D721Med (cell line): ENCODE data around the gene INF2.

Source experiments
- DNase-seq: peaks from one replicate; pipeline ENCODE4 v3.0.0; 2011; ENCODE audit warnings: low spot score; ENCODE audit not compliant: insufficient read length
- FAIRE-seq: peaks from 2 replicates; lab custom pipeline; 2011; peaks lifted over from hg19 to GRCh38; lab: Jason Lieb, UNC
- TF ChIP-seq, protein P1 (sequence below): IDR thresholded peaks from 2 replicates; pipeline ENCODE4 v1.5.1; 2012; ENCODE audit warnings: mild to moderate bottlenecking, control low read depth; ENCODE audit not compliant: insufficient read depth; ENCODE audit errors: missing control alignments

Gene INF2

DNA sequence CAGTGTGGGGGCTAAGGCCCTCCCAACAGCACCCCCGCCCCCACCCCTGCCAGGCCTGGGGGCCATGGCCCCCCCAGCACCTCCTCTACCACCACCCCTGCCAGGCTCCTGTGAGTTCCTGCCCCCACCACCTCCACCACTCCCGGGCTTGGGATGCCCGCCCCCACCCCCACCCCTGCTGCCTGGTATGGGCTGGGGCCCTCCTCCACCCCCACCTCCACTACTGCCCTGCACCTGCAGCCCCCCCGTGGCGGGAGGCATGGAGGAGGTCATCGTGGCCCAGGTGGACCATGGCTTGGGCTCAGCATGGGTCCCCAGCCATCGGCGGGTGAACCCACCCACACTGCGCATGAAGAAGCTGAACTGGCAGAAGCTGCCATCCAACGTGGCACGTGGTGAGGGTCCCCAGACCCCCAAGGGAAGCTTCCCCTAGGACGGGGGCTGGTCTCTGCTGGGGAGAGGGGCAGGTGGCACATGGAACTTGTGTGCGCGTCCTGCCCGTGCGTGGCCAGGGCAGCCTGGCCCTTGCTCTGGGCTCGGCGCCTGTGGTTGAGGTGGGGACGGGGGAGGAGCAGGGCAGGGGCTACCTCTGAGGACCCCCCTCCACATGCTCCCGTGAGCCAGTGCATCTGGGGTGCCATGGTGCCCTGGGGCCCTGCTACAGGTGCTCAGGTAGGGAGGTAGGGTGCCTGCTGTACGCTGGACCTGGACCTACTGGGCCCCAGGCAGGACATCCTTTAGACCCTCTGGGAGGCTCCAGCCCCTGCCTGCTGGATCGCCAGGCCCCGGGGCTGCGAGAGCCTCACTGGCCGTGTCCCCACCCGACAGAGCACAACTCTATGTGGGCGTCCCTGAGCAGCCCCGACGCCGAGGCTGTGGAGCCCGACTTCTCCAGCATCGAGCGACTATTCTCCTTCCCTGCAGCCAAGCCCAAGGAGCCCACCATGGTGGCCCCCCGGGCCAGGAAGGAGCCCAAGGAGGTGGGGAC, 18.5 kb downstream of the INF2 start:
- no peak for DNase-seq
- no peak for FAIRE-seq
- TF ChIP-seq, protein P1, sequence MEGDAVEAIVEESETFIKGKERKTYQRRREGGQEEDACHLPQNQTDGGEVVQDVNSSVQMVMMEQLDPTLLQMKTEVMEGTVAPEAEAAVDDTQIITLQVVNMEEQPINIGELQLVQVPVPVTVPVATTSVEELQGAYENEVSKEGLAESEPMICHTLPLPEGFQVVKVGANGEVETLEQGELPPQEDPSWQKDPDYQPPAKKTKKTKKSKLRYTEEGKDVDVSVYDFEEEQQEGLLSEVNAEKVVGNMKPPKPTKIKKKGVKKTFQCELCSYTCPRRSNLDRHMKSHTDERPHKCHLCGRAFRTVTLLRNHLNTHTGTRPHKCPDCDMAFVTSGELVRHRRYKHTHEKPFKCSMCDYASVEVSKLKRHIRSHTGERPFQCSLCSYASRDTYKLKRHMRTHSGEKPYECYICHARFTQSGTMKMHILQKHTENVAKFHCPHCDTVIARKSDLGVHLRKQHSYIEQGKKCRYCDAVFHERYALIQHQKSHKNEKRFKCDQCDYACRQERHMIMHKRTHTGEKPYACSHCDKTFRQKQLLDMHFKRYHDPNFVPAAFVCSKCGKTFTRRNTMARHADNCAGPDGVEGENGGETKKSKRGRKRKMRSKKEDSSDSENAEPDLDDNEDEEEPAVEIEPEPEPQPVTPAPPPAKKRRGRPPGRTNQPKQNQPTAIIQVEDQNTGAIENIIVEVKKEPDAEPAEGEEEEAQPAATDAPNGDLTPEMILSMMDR: no peak

DNA sequence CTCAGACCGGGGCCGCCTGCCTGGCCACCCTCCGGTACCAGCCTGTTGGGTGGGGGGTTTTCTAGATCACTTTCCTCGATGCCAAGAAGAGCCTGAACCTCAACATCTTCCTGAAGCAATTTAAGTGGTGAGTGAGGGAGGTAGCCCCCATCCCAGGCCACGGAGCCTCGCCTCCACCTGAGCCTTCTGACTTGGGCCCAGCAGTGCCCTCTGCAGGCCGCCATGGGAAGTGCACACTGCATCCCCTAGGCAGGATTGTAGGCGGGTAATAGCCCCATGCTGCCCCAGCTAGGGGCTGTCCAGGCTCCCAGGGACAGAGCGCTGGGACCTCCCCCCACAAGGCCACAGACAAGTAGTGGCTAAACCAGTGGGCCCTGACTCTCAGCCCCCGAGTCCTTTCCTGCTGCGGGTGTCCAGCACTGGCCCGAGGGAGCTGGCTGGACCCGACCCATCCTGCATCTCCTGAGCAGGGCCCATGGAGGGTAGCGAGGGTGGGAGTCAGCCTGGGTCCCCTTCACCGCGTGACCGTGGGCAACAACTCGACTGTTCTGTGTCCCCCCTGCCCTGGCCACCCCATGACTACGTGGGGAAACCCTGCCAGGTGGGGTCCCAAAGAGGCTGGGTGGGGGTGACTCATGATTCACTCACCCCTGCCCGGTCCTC, 19.3 kb downstream of the INF2 start:
- DNase-seq: peak; percentile 99
- no peak for FAIRE-seq
- TF ChIP-seq, protein P1: peak; percentile 76

DNA sequence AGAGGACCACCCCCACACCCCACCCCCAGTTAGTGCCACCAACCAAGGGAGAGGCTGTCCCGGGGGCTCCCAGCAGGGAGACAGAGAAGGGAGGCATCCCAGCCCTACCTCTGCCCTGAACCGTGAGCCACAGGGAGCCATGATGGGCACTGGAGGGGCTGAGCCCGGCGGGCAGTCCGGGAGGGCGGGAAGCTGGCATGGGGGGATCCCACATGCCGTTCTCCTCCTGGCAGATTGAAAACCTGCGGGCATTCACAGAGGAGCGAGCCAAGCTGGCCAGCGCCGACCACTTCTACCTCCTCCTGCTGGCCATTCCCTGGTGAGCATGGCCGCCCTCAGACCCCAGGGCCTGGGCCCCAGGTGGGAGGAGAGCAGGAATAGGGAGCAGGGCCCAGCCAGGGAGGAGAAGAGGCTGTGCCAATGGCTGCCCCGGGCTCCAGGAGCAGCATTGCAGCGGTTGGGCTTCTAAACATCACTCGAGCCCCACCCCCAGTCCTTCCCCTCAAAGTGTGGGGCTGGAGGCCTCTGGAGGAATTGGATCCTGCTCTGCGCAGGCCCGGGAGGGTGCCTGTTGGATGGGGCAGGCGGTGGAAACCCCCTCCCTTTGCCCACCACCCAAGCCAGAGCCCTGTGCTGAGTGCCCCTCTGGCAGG, 20.1 kb downstream of the INF2 start:
- DNase-seq: no peak
- no peak for FAIRE-seq
- TF ChIP-seq, protein P1: no peak

DNA sequence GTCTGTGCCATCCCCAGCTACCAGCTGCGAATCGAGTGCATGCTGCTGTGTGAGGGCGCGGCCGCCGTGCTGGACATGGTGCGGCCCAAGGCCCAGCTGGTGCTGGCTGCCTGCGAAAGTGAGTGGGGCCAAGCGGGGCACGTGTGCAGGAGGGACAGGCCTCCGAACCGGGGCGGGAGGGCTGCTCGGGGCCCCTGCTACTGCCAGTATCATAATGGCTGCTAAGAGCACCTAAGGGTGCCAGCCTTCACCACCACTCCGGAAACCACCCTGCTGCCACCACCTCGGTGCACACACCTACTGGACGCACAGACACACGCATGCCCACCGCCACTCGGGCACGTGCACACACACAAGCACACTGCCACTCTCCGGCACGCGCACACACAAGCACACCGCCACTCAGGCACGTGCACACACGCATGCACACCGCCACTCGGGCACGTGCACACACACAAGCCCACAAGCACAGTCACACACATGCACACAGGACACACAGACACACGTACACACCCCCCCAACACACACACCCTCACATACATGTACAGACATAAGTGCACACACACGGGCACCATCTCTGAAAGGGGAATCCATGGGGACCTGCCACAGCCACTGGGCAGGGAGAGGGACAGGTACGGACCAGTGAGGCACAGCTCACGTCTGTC, 20.8 kb downstream of the INF2 start:
- FAIRE-seq: no peak
- TF ChIP-seq, protein P1: no peak
- no peak for DNase-seq

DNA sequence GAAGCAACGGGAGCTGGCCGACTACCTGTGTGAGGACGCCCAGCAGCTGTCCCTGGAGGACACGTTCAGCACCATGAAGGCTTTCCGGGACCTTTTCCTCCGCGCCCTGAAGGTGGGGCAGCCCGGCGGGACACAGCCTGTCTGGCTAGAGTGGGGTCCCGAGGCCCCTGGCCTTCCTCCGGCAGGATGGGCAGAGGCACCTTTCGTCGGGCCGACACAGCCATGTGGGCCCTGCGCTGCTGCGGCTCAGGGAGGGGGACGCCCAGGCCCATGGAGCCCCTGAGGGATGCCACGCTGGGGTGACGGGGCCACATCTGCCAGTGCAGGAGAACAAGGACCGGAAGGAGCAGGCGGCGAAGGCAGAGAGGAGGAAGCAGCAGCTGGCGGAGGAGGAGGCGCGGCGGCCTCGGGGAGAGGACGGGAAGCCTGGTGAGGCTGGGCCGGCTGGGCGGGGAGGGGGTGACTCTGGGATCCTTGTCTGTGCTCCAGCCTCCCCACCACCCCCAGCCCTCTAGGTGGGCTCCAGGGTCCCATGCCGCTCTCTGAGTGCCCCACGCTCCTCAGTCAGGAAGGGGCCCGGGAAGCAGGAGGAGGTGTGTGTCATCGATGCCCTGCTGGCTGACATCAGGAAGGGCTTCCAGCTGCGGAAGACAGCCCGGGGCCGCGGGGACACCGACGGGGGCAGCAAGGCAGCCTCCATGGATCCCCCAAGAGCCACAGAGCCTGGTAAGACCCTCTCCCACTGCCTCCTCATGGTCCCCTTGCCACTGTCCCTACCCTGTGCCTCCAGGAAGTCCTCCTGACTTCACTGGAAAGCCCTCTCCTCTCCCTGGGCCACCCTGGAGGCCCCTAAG, 23.7 kb downstream of the INF2 start:
- TF ChIP-seq, protein P1: no peak
- FAIRE-seq: no peak

DNA sequence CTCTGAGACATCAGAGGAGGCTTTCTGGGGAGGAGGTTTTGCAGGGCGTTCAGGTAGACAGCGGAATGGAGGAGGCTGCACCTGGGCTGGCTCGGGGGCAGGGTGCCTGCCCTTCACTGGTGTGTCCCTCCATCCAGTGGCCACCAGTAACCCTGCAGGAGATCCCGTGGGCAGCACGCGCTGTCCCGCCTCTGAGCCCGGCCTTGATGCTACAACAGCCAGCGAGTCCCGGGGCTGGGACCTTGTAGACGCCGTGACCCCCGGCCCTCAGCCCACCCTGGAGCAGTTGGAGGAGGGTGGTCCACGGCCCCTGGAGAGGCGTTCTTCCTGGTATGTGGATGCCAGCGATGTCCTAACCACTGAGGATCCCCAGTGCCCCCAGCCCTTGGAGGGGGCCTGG, 24.6 kb downstream of the INF2 start:
- DNase-seq: no peak
- FAIRE-seq: no peak
- TF ChIP-seq, protein P1: no peak

More for the DNA sequence above, 23.7 kb downstream of the INF2 start:
- no peak for DNase-seq
